ENCODE measurements around the gene STK32B. TPM values are rescaled to one million over a fixed set of nuclear protein-coding genes. Genes with fewer than 3 reads are reported as not detected.

STK32B gene
- total and polyA plus RNA-seq, 11 donors, result 0.08 to 2.0 (median 0.25) TPM

GRCh38 chr4:5340991-5341451, 289.7 kb downstream of the STK32B start:
- TF ChIP-seq POLR2A (IDR thresholded peaks at IDR 0.05), result no peak
- TF ChIP-seq, protein P1, sequence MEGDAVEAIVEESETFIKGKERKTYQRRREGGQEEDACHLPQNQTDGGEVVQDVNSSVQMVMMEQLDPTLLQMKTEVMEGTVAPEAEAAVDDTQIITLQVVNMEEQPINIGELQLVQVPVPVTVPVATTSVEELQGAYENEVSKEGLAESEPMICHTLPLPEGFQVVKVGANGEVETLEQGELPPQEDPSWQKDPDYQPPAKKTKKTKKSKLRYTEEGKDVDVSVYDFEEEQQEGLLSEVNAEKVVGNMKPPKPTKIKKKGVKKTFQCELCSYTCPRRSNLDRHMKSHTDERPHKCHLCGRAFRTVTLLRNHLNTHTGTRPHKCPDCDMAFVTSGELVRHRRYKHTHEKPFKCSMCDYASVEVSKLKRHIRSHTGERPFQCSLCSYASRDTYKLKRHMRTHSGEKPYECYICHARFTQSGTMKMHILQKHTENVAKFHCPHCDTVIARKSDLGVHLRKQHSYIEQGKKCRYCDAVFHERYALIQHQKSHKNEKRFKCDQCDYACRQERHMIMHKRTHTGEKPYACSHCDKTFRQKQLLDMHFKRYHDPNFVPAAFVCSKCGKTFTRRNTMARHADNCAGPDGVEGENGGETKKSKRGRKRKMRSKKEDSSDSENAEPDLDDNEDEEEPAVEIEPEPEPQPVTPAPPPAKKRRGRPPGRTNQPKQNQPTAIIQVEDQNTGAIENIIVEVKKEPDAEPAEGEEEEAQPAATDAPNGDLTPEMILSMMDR (IDR thresholded peaks at IDR 0.05), result no peak
- intact Hi-C loops (cut with DNase I), result no loop called here
- Histone ChIP-seq H3K4me3 (no peak overlapping the region), H3K36me3 (no peaks in the 10 kb centered on the region), H3K27me3 (no peaks in the 10 kb centered on the region), H3K4me1 (no peaks in the 10 kb centered on the region), H3K9me3 (peaks cover 0 to 8% (median 0%) of the 10 kb centered on the region in 12 donors), H3K27ac (no peak overlapping the region)
- 63 to 68% (median 68%) methylated on average over 6 of the region's 6 CpGs for WGBS, 4 donors
- no peak for DNase-seq
- ATAC-seq, result no peak

- ATAC-seq (no peak), DNase-seq (no peak)
- TF ChIP-seq POLR2A (IDR thresholded peaks at IDR 0.05), result no peak
- TF ChIP-seq, protein P1 (IDR thresholded peaks at IDR 0.05), result no peak
- peaks cover 0 to 8% (median 0%) of the 10 kb centered on the region in 12 donors for H3K9me3 ChIP-seq
- intact Hi-C loops (cut with DNase I), result no loop called here
- H3K27ac ChIP-seq, result no peak overlapping the region
- 75 to 83% (median 79%) methylated on average over 6 of the region's 6 CpGs for WGBS, 4 donors
- no peaks in the 10 kb centered on the region for H3K36me3 ChIP-seq
- H3K4me1 ChIP-seq, result no peaks in the 10 kb centered on the region
- no peak overlapping the region for H3K4me3 ChIP-seq
- no peaks in the 10 kb centered on the region for H3K27me3 ChIP-seq
Measured at GRCh38 chr4:5341526-5341925, 290.2 kb downstream of the STK32B start.

- ATAC-seq, result no peak
- peaks cover 0 to 3% (median 0%) of the 10 kb centered on the region in 12 donors for H3K9me3 ChIP-seq
- intact Hi-C loops (cut with DNase I), result no loop called here
- H3K27ac ChIP-seq, result no peak overlapping the region
- DNase-seq, result no peak
- H3K4me3 ChIP-seq, result no peak overlapping the region
- no peaks in the 10 kb centered on the region for H3K4me1 ChIP-seq
- TF ChIP-seq, protein P1 (IDR thresholded peaks at IDR 0.05), result no peak
- no peak for TF ChIP-seq POLR2A (IDR thresholded peaks at IDR 0.05)
- no peaks in the 10 kb centered on the region for H3K36me3 ChIP-seq
- H3K27me3 ChIP-seq, result no peaks in the 10 kb centered on the region
Measured at GRCh38 chr4:5355846-5356245, 304.6 kb downstream of the STK32B start.

- Histone ChIP-seq H3K9me3 (no peaks in the 10 kb centered on the region), H3K27ac (no peak overlapping the region), H3K36me3 (no peaks in the 10 kb centered on the region), H3K4me1 (no peaks in the 10 kb centered on the region), H3K27me3 (peaks cover 0 to 5% (median 0%) of the 10 kb centered on the region in 9 donors), H3K4me3 (no peak overlapping the region)
- intact Hi-C loops (cut with DNase I), result no loop called here
- DNase-seq, result no peak
- TF ChIP-seq, protein P1 (IDR thresholded peaks at IDR 0.05), result no peak
- TF ChIP-seq POLR2A (IDR thresholded peaks at IDR 0.05), result no peak
- 58 to 63% (median 60%) methylated on average over 5 of the region's 5 CpGs for WGBS, 4 donors
- ATAC-seq, result no peak
Measured at GRCh38 chr4:5357870-5358269, 306.6 kb downstream of the STK32B start.

Data from heart left ventricle (tissue), 16 donors.